ENCODE data around the gene WIPF1. TPM values are rescaled to one million over a fixed set of nuclear protein-coding genes. Genes with fewer than 3 reads are reported as not detected.

The WIPF1 gene
- polyA plus RNA-seq, 1 donor (not counting 4 experiments of a cell fraction or from before 2014, with no cell fraction given): 0.16 TPM

DNA sequence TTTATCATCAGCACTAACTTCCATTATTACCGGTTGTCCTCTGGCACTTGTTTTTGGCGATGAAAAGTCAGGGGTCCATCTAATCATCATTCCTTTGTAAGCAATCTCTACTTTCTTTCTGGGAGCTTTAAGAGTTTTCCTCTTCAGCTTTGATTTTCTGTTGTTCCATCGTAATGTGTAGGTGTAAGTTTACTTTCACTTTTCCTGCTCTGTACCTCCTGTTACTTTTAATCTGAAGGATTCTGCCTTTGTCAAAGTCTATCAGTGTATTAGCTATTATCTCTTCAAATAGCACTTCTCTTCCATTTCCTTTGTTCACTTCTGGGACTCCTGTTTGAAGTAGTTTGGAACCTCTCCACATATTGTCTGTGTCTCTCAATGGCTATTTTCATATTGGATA lies 85.3 kb downstream of the WIPF1 start:
- no peak for DNase-seq (ENCODE audit: low read depth, low spot score)
- dilution Hi-C loops (cut with MboI; ENCODE audit: extremely low pct_ligation_motif_present, low sequenced_read_pairs): no loop called here
- TF ChIP-seq, protein P1, sequence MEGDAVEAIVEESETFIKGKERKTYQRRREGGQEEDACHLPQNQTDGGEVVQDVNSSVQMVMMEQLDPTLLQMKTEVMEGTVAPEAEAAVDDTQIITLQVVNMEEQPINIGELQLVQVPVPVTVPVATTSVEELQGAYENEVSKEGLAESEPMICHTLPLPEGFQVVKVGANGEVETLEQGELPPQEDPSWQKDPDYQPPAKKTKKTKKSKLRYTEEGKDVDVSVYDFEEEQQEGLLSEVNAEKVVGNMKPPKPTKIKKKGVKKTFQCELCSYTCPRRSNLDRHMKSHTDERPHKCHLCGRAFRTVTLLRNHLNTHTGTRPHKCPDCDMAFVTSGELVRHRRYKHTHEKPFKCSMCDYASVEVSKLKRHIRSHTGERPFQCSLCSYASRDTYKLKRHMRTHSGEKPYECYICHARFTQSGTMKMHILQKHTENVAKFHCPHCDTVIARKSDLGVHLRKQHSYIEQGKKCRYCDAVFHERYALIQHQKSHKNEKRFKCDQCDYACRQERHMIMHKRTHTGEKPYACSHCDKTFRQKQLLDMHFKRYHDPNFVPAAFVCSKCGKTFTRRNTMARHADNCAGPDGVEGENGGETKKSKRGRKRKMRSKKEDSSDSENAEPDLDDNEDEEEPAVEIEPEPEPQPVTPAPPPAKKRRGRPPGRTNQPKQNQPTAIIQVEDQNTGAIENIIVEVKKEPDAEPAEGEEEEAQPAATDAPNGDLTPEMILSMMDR (optimal IDR thresholded peaks at IDR 0.05 in 1 of 3, IDR thresholded peaks at IDR 0.05 in 1 of 3, conservative IDR thresholded peaks at IDR 0.05 in 1 of 3; ENCODE audit: extremely low read depth in 1 of 3, insufficient read depth in 2 of 3, low read length in 3 of 3): no peak
- no peak for TF ChIP-seq EZH2 (IDR thresholded peaks at IDR 0.05; ENCODE audit: low read length)

DNA sequence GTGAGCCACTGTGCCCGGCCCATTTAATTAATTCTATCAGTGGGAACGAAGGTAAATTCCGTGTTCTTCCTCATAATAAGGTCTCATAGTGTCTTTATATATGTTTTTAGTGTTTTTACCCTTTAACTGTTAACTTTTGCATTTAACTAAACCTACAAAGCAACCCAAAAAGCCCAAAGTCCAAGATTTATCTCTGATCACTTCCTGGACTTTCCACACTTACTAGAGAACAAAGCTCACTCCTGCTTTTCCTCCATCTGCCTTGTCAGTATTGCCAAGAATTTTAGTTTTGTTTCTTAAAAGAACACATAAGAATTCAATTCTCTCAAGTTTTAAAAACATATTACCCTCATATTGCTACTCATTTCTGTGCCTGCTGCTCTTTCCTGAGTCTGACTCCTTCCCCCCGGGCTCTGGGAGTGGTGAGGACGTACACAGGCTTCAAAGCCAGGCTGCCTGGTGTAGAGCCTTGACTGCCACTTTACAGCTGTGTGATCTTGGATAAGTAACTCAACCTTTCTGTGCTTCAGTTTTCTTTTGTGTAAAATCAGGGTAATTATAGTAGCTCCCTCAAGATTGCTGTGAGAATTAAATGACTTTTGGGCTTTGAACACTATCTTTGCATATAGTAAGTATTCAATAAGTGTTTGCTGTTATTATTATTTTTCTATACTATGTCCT lies 85.9 kb downstream of the WIPF1 start:
- Histone ChIP-seq H3K4me2 (ENCODE audit: control insufficient read depth, extremely low read depth, insufficient read depth, low read depth, low read length) (no peak overlapping the region), H3K9me1 (ENCODE audit: control insufficient read depth, extremely low read depth, insufficient read depth, low read length) (no peaks in the 10 kb centered on the region), H3K9me3 (ENCODE audit: control insufficient read depth, low read depth, low read length) (peaks cover 2% of the 10 kb centered on the region), H3K27me3 (ENCODE audit: control insufficient read depth, extremely low read depth, insufficient read depth, low read length) (no peaks in the 10 kb centered on the region), H3K4me1 (ENCODE audit: control insufficient read depth, extremely low read depth, insufficient read depth, low read length) (no peaks in the 10 kb centered on the region), H2AFZ (ENCODE audit: control insufficient read depth, low read length) (no peak overlapping the region), H3K27ac (ENCODE audit: control insufficient read depth, insufficient read depth, low read length) (no peak overlapping the region), H4K20me1 (ENCODE audit: control insufficient read depth, extremely low read depth, insufficient read depth, low read length) (no peaks in the 10 kb centered on the region), H3K9ac (ENCODE audit: control insufficient read depth, extremely low read depth, insufficient read depth, low read length) (no peak overlapping the region), H3K4me3 (ENCODE audit: control insufficient read depth in 2 of 3, extremely low read depth in 1 of 3, insufficient read depth in 2 of 3, low read depth in 1 of 3, low read length in 3 of 3) (no peak overlapping the region), H3K79me2 (ENCODE audit: control insufficient read depth, insufficient read depth, low read length) (no peaks in the 10 kb centered on the region), H3K36me3 (ENCODE audit: control insufficient read depth in 2 of 2, extremely low read depth in 1 of 2, insufficient read depth in 2 of 2, low read length in 2 of 2) (no peaks in the 10 kb centered on the region)
- DNase-seq (ENCODE audit: low read depth, low spot score): no peak
- dilution Hi-C loops (cut with MboI; ENCODE audit: extremely low pct_ligation_motif_present, low sequenced_read_pairs): no loop called here
- FAIRE-seq: no peak
- no peak for TF ChIP-seq EZH2 (IDR thresholded peaks at IDR 0.05; ENCODE audit: low read length)
- TF ChIP-seq, protein P1 (optimal IDR thresholded peaks at IDR 0.05 in 1 of 3, IDR thresholded peaks at IDR 0.05 in 1 of 3, conservative IDR thresholded peaks at IDR 0.05 in 1 of 3; ENCODE audit: extremely low read depth in 1 of 3, insufficient read depth in 2 of 3, low read length in 3 of 3): no peak

More for the DNA sequence above, 85.3 kb downstream of the WIPF1 start:
- Histone ChIP-seq H4K20me1 (ENCODE audit: control insufficient read depth, extremely low read depth, insufficient read depth, low read length) (no peaks in the 10 kb centered on the region), H3K4me3 (ENCODE audit: control insufficient read depth in 2 of 3, extremely low read depth in 1 of 3, insufficient read depth in 2 of 3, low read depth in 1 of 3, low read length in 3 of 3) (no peak overlapping the region), H3K27me3 (ENCODE audit: control insufficient read depth, extremely low read depth, insufficient read depth, low read length) (no peaks in the 10 kb centered on the region), H3K4me2 (ENCODE audit: control insufficient read depth, extremely low read depth, insufficient read depth, low read depth, low read length) (no peak overlapping the region), H3K36me3 (ENCODE audit: control insufficient read depth in 2 of 2, extremely low read depth in 1 of 2, insufficient read depth in 2 of 2, low read length in 2 of 2) (no peaks in the 10 kb centered on the region), H3K9ac (ENCODE audit: control insufficient read depth, extremely low read depth, insufficient read depth, low read length) (no peak overlapping the region), H3K79me2 (ENCODE audit: control insufficient read depth, insufficient read depth, low read length) (no peaks in the 10 kb centered on the region), H3K9me3 (ENCODE audit: control insufficient read depth, low read depth, low read length) (peaks cover 2% of the 10 kb centered on the region), H3K9me1 (ENCODE audit: control insufficient read depth, extremely low read depth, insufficient read depth, low read length) (no peaks in the 10 kb centered on the region), H3K4me1 (ENCODE audit: control insufficient read depth, extremely low read depth, insufficient read depth, low read length) (no peaks in the 10 kb centered on the region), H2AFZ (ENCODE audit: control insufficient read depth, low read length) (no peak overlapping the region), H3K27ac (ENCODE audit: control insufficient read depth, insufficient read depth, low read length) (no peak overlapping the region)
- no peak for FAIRE-seq

All from keratinocyte (primary cell).